Erythroblast (primary cell): ENCODE results near the gene C1orf116.

Experiments
- GATA1 ChIP-seq: IDR thresholded peaks from 2 replicates; pipeline ENCODE4 v1.6.1; 2011; ENCODE audit warnings: low read depth, mild to moderate bottlenecking, control low read depth, low read length, moderate library complexity
- POLR2A ChIP-seq: IDR thresholded peaks from 2 replicates; pipeline ENCODE4 v1.6.1; 2011; ENCODE audit warnings: mild to moderate bottlenecking, low read length

DNA sequence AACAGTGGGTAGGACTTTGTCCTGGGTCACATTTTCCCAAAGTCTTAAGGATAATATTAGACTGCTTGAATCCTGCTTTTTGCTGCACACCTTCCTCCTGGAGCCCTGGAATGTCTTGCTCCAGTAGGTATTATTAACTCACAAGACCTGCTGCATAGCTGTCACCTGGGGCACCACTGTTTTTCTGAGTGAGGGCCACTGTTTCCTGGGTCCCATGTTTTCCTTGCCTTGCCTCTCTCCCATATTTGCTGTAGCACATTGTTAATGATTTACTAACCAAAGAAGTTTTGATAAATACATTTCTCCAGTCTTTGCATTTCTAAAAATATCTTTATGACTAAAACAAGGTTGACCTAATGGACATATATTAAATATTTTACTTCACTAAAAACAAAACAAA is 39.8 kb downstream of the C1orf116 start:
- TF ChIP-seq POLR2A, result no peak
- no peak for TF ChIP-seq GATA1
